GM21390 (cell line): ENCODE results near the gene ARID5B.

ENCODE experiments used
- ATAC-seq: cut with Tn5 transposase; IDR thresholded peaks from one replicate; pipeline ENCODE4 v1.9.1; 2021; ENCODE audit not compliant: unreplicated experiment

Gene ARID5B

GRCh38 chr10:62048919-62049623, 147.6 kb downstream of the ARID5B start:
- ATAC-seq: no peak

GRCh38 chr10:62049624-62050345, 148.3 kb downstream of the ARID5B start:
- ATAC-seq: no peak

- ATAC-seq: no peak
Observed at GRCh38 chr10:62050346-62050892, 148.9 kb downstream of the ARID5B start.

DNA sequence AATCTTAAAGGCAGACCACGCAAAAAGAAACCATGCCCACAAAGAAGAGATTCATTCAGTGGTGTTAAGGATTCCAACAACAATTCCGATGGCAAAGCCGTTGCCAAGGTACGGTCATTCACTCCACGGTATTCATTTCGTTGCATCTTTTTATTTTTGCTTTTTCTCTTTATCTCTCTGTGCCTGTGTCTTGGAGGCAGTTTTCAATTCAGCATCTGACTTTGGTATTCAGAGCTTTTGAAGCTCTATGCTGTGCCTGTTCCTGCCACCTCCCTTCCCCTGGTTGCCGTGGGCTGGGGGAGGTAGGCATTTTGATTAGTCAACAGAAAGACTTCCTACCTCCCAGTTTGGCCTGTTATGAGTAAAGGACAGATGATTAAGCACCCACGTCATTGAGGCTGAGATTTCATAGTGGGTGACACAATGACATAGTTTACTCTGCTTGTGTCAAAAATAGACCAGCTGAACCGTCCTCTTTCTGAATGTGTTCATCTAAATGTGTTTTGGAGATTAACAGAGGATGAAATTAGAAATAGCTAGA, 149.5 kb downstream of the ARID5B start:
- ATAC-seq: peak; percentile 39

DNA sequence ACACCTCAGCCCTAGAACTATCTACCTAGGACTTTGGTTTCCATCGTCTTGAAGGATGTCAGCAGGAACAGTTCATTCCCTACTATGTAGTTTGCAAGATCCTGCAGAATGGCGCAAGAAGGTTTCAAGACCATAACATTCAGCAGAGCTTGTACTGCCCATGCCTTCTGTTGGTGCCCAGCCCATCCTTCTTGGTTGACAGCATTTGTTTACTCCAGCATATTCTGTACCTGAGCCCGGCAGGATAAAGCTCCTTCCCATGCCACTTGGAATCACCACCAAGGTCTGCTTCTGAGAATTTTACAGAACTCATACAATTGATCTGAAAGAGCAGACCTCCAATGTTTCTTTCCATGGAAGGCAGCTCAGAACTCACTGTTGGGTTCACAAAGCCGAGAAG, 150.8 kb downstream of the ARID5B start:
- no peak for ATAC-seq

DNA sequence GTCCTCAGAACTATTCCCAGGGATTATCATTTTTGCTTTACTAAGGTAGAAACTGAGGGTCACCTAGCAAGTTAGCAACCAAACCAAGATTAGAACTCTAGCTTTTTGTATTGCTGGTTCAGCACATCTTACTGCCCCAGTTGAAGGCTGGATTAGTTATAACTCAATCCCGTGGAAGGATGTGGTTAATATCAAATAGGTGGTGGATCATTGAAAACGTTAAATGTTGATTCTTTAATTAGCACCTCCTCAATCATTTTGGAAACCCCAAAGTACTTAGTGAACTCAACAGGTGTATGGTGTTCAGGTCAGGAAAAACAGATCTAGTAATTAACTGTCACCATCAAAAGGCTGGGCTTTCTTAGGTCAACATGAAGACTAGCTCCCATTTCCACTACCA, 152.4 kb downstream of the ARID5B start:
- ATAC-seq: no peak

GRCh38 chr10:62054408-62054807, 152.9 kb downstream of the ARID5B start:
- peak; percentile 42 for ATAC-seq

- peak; percentile 29 for ATAC-seq
Observed at GRCh38 chr10:62054830-62055229, 153.3 kb downstream of the ARID5B start.

DNA sequence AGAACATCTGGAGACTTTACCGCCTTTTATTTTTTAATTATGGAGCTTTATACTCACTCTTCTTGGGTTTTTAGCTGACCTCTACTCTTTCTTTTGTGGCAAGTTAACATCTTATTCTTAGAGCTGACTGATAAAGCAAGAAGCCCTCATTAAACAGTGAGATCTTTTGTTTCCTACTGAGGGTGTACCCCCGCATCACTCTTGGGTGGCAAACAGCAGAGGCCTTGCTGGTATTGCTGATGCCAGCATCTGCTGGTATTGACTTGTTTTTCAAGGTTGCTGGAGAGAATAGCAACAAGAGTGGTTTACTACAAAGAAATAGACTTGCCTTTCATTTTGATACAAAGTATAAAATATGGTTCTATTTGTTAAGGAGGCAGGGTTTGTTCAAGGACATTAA, 154.7 kb downstream of the ARID5B start:
- no peak for ATAC-seq

GRCh38 chr10:62056698-62057097, 155.2 kb downstream of the ARID5B start:
- no peak for ATAC-seq

GRCh38 chr10:62057359-62057758, 155.9 kb downstream of the ARID5B start:
- ATAC-seq: no peak

- no peak for ATAC-seq
Observed at GRCh38 chr10:62057850-62058249, 156.4 kb downstream of the ARID5B start.

GRCh38 chr10:62058476-62058875, 157.0 kb downstream of the ARID5B start:
- no peak for ATAC-seq

DNA sequence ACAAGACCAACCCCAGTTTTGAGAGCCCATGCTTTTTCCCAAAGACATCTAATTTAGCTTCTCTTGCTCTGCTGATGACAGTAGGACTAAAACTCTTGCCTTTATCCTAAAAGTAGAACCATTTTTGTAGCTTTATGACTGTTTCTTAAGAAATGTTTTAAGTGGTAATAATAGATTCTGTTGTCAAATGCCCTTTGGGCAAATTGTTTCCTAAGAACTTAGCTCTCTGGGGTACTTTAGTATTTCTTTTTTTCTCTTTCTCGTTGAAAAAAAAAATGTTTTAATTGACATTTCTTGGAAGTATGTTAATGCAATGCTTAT, 157.4 kb downstream of the ARID5B start:
- ATAC-seq: no peak

DNA sequence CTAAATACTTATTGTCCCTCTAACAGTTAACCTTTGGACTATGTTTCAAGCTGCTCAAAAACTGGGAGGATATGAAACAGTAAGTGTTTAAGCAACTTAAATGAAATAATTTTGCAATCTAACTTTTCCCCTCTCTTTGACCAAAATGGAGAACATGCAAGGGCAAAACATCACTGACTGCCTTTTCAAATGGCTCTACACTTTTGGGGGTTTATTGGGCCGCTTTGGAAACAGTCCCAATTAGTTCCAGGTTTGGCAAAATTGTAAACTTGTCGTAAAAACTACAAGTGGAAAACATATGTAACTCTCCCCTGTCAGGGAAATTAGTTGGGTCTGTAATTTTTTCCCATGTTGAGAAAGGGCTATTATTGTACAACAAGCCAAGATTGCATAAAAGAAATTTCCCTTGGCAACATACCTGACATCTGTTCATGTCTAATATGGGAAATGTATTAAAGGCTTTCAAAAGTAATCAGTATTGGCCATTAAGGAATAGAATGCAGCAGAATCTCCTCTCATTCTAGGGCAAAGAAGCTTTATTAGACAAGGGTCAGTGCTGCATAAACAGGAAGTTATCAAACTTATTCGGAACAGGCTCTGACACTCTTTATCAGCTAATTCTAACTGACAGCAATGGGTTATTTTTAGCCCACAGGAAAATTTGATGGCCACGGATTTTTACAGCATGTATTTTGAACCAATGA, 157.9 kb downstream of the ARID5B start:
- no peak for ATAC-seq

GRCh38 chr10:62062028-62062427, 160.5 kb downstream of the ARID5B start:
- no peak for ATAC-seq

- ATAC-seq: no peak
Observed at GRCh38 chr10:62062752-62063512, 161.4 kb downstream of the ARID5B start.

DNA sequence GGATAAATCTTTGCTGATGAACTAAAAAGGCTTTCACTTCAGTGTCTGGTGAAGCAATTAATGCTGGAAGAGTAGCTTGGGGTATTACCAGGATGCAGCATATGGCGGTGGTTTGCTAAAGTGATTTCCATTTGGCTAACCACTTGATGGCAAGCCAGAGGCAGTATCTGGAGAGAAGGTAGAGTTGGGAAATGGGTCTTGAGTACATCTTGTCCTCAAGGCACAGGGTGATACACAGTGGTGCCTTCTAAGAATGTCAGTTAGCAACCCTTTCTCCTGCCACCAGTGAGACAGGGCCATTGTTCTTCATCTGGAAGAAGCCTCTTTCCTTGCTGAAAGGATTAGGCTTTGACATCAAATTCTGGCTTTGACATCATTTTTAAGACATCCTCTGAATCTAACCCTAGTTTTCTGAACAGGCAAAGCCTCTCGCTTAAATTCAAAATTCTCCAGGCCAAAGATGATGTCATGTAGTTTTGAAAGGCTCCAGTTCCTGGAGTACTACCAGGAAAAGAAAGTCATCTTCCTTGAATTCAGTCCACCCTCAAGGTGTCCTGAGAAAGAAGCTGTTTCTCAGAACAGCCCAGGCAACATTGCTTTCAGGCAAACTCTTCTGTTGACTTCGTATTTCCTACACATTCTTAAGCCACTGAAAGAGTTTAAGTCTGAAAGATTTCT, 162.4 kb downstream of the ARID5B start:
- no peak for ATAC-seq

- no peak for ATAC-seq
Observed at GRCh38 chr10:62067560-62067959, 166.1 kb downstream of the ARID5B start.

DNA sequence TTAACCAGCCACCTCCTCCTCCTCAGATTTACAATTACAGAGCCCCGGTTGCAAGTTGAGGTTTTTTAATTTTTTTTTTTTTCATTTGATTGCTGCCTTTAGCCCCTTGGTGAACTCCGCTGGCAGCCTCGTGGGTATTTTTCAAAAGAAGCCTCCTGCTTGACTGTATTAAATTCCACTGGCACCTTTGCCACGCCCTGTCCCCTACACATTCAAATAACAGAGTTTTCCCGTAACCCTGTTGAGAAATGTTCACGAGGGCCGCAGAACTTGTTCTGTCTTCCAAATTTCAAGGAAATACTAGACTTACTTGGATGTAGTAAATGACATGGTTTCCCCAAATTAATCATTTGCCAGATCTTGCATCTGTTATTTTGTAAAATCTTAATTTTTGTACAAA, 167.0 kb downstream of the ARID5B start:
- ATAC-seq: no peak
